GM12873 (cell line): ENCODE results near the gene INPPL1.

Experiments
- TF ChIP-seq, protein P1 (sequence below): IDR thresholded peaks from 2 replicates; pipeline ENCODE4 v1.5.1; 2012; ENCODE audit warnings: low read depth, mild to moderate bottlenecking, moderate library complexity, low read length, control low read depth; ENCODE audit not compliant: insufficient read depth; ENCODE audit errors: missing control alignments

Gene INPPL1

DNA sequence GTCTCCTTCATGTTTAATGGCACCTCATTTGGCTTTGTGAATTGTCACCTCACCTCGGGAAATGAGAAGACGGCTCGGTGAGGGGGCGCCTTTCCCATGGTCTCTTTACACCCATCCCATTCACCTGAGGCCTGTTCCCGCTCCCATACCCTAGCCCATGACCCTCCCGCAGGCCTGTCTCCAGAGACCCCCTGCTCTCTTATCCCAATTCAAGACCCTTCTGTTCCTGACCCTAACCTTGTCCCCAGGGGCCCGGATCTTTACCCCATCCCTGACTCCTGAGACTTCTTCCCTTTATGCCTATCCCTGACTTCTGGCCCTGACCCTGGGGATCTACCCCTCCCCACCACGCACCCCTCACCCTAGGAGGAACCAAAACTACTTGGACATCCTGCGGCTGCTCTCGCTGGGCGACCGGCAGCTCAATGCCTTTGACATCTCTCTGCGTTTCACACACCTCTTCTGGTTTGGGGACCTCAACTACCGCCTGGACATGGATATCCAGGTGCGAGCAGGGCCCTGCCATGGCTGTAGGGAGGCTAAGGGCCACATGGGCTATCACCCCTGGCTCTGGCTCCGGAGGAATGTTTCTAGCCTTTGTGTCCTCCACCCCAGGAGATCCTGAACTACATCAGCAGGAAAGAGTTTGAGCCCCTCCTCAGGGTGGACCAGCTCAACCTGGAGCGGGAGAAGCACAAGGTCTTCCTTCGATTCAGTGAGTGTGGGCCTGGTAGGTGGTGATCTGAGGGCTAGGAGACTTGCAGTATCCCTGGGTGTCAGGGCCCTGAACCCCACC lies 7.9 kb downstream of the INPPL1 start:
- TF ChIP-seq, protein P1, sequence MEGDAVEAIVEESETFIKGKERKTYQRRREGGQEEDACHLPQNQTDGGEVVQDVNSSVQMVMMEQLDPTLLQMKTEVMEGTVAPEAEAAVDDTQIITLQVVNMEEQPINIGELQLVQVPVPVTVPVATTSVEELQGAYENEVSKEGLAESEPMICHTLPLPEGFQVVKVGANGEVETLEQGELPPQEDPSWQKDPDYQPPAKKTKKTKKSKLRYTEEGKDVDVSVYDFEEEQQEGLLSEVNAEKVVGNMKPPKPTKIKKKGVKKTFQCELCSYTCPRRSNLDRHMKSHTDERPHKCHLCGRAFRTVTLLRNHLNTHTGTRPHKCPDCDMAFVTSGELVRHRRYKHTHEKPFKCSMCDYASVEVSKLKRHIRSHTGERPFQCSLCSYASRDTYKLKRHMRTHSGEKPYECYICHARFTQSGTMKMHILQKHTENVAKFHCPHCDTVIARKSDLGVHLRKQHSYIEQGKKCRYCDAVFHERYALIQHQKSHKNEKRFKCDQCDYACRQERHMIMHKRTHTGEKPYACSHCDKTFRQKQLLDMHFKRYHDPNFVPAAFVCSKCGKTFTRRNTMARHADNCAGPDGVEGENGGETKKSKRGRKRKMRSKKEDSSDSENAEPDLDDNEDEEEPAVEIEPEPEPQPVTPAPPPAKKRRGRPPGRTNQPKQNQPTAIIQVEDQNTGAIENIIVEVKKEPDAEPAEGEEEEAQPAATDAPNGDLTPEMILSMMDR, result no peak

DNA sequence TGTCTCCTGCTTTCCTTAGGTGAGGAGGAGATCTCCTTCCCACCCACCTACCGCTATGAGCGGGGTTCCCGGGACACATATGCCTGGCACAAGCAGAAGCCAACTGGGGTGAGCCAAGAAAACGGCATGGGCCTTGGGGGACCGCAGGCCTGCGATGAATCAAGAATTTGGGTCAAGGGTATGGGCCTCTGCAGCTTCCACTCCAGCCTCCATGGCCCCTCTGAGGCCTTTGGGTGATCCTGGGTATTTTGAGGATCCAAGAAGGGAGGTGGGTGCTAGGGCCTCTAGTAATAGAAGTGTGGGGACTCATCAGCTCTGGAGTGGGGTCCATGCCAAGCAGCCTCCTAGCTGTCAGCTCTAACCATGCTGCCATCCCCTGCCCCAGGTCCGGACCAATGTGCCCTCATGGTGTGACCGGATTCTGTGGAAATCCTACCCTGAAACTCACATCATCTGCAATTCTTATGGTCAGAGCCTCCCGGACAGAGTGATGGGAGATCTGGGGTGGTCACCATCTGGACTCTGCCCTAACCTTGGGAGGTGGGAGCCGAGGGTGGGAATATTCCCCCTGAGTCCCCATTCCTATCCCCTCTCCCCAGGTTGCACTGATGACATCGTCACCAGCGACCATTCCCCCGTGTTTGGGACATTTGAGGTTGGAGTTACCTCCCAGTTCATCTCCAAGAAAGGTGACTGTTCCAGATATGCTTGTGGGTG lies 8.6 kb downstream of the INPPL1 start:
- TF ChIP-seq, protein P1, result no peak

DNA sequence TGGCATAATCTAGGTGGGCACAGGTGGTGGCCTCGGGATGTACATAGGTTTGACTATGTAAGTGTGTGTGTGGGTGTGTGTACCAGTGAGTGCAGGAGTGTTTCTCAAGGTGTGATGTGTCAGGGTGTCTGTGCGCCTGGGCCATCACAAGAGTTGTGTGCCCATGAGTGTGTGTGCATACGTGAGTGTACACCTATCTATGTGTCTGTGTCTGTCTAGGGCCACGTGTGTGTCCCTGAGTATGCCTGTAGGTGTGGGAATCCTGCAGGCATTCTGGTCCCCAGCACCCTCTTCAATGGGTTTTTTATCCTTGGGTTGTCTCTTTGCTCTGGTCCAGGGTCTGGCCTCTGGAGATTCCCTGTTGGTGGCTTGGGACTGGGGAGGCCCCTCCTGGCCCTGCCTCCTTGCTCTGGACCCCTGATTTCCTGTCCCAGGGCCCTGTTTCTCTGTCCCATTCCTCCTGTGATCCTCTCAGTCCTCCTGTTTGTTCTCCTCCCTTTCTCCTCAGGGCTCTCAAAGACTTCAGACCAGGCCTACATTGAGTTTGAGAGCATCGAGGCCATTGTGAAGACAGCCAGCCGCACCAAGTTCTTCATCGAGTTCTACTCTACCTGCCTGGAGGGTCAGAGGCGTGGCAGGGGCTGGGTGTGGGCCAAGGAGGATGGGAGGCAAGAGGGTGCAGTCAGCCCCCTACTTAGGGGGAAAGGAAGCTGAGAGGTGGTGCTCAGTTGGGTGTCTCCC lies 9.4 kb downstream of the INPPL1 start:
- TF ChIP-seq, protein P1, result no peak

DNA sequence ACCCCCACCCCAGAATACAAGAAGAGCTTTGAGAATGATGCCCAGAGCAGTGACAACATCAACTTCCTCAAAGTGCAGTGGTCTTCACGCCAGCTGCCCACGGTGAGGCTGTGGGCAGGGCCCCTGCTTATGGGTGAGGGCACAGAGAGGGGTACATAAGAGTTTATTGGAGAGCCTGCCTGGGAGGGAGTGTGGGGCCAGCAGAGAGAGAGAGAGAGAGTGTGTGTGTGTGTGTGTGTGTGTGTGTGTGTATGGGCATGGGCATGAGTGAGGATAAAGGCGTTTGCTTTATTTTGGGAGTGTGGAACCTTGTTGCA lies 9.9 kb downstream of the INPPL1 start:
- TF ChIP-seq, protein P1, result no peak

DNA sequence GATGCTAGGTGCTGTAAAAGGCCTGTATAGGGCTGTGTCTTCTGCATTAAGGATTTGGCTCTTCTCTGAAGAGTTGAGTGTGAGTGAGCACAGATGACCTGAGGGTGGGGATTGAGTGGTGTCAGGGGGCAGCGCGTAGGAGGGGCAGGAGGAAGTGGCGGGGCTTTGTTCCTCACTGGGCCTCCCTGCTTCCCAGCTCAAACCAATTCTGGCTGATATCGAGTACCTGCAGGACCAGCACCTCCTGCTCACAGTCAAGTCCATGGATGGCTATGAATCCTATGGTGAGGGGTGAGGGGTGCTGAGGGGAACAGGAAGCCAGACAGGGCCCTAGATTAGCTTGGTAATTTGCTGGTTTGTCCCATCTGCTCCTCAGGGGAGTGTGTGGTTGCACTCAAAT lies 10.4 kb downstream of the INPPL1 start:
- TF ChIP-seq, protein P1, result no peak

DNA sequence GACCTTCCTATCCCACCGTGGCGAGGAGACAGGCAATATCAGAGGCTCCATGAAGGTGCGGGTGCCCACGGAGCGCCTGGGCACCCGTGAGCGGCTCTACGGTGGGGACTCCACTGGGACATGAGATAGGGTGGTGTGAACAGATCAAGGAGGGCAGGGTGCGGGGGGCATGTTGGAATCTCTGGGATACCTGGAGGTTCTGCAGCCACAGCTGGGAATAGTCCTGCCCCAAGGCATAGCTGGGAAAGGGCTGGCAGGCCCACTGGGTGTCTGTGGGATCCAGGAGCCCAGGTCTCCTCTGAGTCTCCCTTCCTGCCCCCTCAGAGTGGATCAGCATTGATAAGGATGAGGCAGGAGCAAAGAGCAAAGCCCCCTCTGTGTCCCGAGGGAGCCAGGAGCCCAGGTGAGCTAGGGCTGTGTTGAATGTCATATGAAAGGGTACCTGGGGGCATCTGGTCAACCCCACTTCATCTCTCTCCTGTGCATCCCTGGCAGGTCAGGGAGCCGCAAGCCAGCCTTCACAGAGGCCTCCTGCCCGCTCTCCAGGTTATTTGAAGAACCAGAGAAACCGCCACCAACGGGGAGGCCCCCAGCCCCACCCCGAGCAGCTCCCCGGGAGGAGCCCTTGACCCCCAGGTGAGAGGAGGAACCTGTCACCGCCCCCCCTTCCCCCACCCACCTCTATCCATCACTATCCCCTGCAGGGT lies 10.9 kb downstream of the INPPL1 start:
- TF ChIP-seq, protein P1, result no peak
